Measurements from ENCODE around the gene FRMD4A. TPM values are rescaled to one million over a fixed set of nuclear protein-coding genes. Genes with fewer than 3 reads are reported as not detected.

Gene FRMD4A
- polyA plus RNA-seq, 1 of the 3 experiments (the other 2 are of a cell fraction), result 37.7 TPM

DNA sequence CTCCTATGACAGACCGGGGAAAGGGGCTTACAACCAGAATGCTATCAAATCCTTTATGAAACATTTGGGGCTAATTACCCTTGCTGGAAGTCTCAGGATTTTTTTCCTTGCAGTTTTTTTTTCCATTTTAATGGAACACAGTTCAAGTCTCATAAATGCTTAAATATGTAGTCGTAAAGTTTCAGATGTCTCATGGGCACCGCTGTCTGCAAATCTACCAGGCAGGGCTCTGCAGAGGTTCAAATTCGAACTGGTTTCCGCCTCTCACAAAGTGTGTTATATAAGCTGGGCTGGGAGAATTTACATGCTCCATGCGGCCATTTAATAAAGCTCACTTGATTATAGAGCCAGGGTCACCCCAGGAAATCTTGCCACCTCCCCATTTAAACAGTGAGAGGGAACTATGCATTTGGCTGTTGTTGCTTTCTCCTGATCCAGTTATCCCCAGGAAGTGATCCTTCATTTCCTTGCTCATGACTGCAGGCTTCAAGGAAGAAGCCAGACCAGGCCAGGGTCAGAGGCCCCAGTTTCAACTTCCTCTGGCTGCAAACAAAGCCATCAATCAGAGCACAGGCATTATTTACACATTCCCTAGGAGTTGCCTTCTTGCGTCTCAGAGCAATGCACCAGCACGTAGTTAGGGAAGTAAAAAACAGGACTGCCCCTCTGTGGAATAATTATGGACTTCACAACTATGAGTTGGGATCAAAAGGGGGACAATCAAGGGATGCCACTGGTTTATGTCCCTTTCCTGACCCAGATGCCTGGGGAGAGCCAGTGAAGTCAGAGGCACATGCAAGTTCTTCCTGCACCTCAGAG is 385.1 kb downstream of the FRMD4A start:
- peaks cover 18% of the 10 kb centered on the region for H3F3A ChIP-seq (replicated peaks; ENCODE audit: insufficient read depth)
- H3K4me3 ChIP-seq (ENCODE audit: low read depth in 2 of 2, low read length in 1 of 2), result no peak overlapping the region
- peaks cover 11% of the 10 kb centered on the region for H3K79me2 ChIP-seq (ENCODE audit: insufficient read depth)
- DNase-seq, result no peak
- no peak overlapping the region for H3K9ac ChIP-seq
- no peaks in the 10 kb centered on the region for H3K27me3 ChIP-seq (ENCODE audit: insufficient read depth)
- H4K20me1 ChIP-seq (ENCODE audit: insufficient read depth), result no peaks in the 10 kb centered on the region
- H3K27ac ChIP-seq (ENCODE audit: low read depth in 2 of 2, low read length in 1 of 2), result no peak overlapping the region
- POLR2A ChIA-PET, result no interaction called here
- peaks cover 5 to 11% of the 10 kb centered on the region in 2 experiments; a peak in 3 of 4 replicates for H3K4me1 ChIP-seq (ENCODE audit: control insufficient read depth in 1 of 2, insufficient read depth in 2 of 2, low read depth in 1 of 2, low read length in 1 of 2)
- H3K9me2 ChIP-seq, result no peaks in the 10 kb centered on the region
- TF ChIP-seq FOXM1 (IDR thresholded peaks at IDR 0.05; ENCODE audit: low read depth) (no peak), NFIC (IDR thresholded peaks at IDR 0.05; ENCODE audit: borderline replicate concordance) (no peak), YY1 (IDR thresholded peaks at IDR 0.05; ENCODE audit: low read depth) (no peak), EP300 (IDR thresholded peaks at IDR 0.05; ENCODE audit: borderline replicate concordance in 1 of 2, low read depth in 1 of 2, low read length in 1 of 2) (no peak), RAD21 (IDR thresholded peaks at IDR 0.05; ENCODE audit: low read length) (0 out of 2 replicates have a peak, but pooled peaks have one; percentile 5), SMC3 (IDR thresholded peaks at IDR 0.05; ENCODE audit: low read depth, low read length) (0 out of 2 replicates have a peak, but pooled peaks have one; percentile 10), POLR2AphosphoS5 (IDR thresholded peaks at IDR 0.05; ENCODE audit: low read depth, low read length) (no peak), RXRA (IDR thresholded peaks at IDR 0.05; ENCODE audit: borderline replicate concordance, low read depth) (no peak)
- TF ChIP-seq, protein P1, sequence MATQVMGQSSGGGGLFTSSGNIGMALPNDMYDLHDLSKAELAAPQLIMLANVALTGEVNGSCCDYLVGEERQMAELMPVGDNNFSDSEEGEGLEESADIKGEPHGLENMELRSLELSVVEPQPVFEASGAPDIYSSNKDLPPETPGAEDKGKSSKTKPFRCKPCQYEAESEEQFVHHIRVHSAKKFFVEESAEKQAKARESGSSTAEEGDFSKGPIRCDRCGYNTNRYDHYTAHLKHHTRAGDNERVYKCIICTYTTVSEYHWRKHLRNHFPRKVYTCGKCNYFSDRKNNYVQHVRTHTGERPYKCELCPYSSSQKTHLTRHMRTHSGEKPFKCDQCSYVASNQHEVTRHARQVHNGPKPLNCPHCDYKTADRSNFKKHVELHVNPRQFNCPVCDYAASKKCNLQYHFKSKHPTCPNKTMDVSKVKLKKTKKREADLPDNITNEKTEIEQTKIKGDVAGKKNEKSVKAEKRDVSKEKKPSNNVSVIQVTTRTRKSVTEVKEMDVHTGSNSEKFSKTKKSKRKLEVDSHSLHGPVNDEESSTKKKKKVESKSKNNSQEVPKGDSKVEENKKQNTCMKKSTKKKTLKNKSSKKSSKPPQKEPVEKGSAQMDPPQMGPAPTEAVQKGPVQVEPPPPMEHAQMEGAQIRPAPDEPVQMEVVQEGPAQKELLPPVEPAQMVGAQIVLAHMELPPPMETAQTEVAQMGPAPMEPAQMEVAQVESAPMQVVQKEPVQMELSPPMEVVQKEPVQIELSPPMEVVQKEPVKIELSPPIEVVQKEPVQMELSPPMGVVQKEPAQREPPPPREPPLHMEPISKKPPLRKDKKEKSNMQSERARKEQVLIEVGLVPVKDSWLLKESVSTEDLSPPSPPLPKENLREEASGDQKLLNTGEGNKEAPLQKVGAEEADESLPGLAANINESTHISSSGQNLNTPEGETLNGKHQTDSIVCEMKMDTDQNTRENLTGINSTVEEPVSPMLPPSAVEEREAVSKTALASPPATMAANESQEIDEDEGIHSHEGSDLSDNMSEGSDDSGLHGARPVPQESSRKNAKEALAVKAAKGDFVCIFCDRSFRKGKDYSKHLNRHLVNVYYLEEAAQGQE (IDR thresholded peaks at IDR 0.05; ENCODE audit: low read depth, low read length), result no peak
- TF ChIP-seq, protein P2, sequence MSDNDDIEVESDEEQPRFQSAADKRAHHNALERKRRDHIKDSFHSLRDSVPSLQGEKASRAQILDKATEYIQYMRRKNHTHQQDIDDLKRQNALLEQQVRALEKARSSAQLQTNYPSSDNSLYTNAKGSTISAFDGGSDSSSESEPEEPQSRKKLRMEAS (IDR thresholded peaks at IDR 0.05; ENCODE audit: low read depth), result no peak
- H3K9me3 ChIP-seq, result no peaks in the 10 kb centered on the region
- no peaks in the 10 kb centered on the region for H3K36me3 ChIP-seq (replicated peaks in 1 of 2; ENCODE audit: control insufficient read depth in 1 of 2, insufficient read depth in 2 of 2, low read length in 1 of 2)
- WGBS (ENCODE audit: low lambda C conversion rate), result 78% methylated on average over 8 of the region's 8 CpGs
- CTCF ChIA-PET, result interaction anchor here (0.6 kb wide), 1 partner anchor 260 kb away, joined by 3 read pairs; no protein-coding TSS in a partner anchor
- no peak overlapping the region for H3K4me2 ChIP-seq
- H2AFZ ChIP-seq (ENCODE audit: low read depth), result no peak overlapping the region

DNA sequence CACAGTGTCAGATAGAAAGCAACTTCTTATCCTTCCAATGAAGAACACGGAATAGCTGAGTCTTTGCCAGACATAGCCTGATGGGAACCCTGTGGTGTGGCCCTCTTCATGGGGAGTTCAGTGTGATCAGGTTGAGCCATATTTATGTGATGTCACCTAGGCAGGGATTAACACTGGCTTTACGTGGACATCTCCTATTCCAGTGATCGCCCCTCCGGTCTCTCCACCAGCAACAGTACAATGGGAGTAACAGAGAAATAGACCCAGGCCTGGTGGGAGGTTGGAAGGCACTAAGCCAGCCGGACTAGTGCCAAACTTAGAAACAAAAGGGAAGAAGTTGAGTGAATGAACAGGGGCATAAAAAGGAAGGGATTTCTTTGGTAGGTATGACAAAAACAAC is 385.9 kb downstream of the FRMD4A start:
- DNase-seq, result no peak
- Histone ChIP-seq H3K4me3 (ENCODE audit: low read depth in 2 of 2, low read length in 1 of 2) (no peak overlapping the region), H3K9me3 (no peaks in the 10 kb centered on the region), H3K9ac (no peak overlapping the region), H3K27ac (ENCODE audit: low read depth in 2 of 2, low read length in 1 of 2) (no peak overlapping the region), H3F3A (replicated peaks; ENCODE audit: insufficient read depth) (peaks cover 14% of the 10 kb centered on the region), H4K20me1 (ENCODE audit: insufficient read depth) (no peaks in the 10 kb centered on the region), H3K36me3 (replicated peaks in 1 of 2; ENCODE audit: control insufficient read depth in 1 of 2, insufficient read depth in 2 of 2, low read length in 1 of 2) (no peaks in the 10 kb centered on the region), H2AFZ (ENCODE audit: low read depth) (no peak overlapping the region), H3K9me2 (no peaks in the 10 kb centered on the region), H3K27me3 (ENCODE audit: insufficient read depth) (no peaks in the 10 kb centered on the region), H3K4me2 (no peak overlapping the region), H3K4me1 (ENCODE audit: control insufficient read depth in 1 of 2, insufficient read depth in 2 of 2, low read depth in 1 of 2, low read length in 1 of 2) (peaks cover 5 to 6% of the 10 kb centered on the region in 2 experiments; a peak in 3 of 4 replicates), H3K79me2 (ENCODE audit: insufficient read depth) (peaks cover 11% of the 10 kb centered on the region)
- ChIA-PET CTCF (no interaction called here), POLR2A (no interaction called here)
- WGBS (ENCODE audit: low lambda C conversion rate), result 91% methylated on average over 5 of the region's 5 CpGs
- no peak for TF ChIP-seq EP300 (IDR thresholded peaks at IDR 0.05; ENCODE audit: borderline replicate concordance in 1 of 2, low read depth in 1 of 2, low read length in 1 of 2)
- no peak for TF ChIP-seq MEF2A (IDR thresholded peaks at IDR 0.05; ENCODE audit: borderline replicate concordance, low read depth)
- no peak for TF ChIP-seq ELF1 (IDR thresholded peaks at IDR 0.05)
- no peak for TF ChIP-seq TAF1 (IDR thresholded peaks at IDR 0.05; ENCODE audit: borderline replicate concordance, low read depth, low read length)
- TF ChIP-seq, protein P3, sequence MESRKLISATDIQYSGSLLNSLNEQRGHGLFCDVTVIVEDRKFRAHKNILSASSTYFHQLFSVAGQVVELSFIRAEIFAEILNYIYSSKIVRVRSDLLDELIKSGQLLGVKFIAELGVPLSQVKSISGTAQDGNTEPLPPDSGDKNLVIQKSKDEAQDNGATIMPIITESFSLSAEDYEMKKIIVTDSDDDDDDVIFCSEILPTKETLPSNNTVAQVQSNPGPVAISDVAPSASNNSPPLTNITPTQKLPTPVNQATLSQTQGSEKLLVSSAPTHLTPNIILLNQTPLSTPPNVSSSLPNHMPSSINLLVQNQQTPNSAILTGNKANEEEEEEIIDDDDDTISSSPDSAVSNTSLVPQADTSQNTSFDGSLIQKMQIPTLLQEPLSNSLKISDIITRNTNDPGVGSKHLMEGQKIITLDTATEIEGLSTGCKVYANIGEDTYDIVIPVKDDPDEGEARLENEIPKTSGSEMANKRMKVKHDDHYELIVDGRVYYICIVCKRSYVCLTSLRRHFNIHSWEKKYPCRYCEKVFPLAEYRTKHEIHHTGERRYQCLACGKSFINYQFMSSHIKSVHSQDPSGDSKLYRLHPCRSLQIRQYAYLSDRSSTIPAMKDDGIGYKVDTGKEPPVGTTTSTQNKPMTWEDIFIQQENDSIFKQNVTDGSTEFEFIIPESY (IDR thresholded peaks at IDR 0.05; ENCODE audit: borderline replicate concordance, low read depth), result no peak
- no peak for TF ChIP-seq TEAD4 (IDR thresholded peaks at IDR 0.05; ENCODE audit: borderline replicate concordance, insufficient read depth)
- no peak for TF ChIP-seq NRF1 (IDR thresholded peaks at IDR 0.05; ENCODE audit: low read depth, low read length)
- TF ChIP-seq, protein P4, sequence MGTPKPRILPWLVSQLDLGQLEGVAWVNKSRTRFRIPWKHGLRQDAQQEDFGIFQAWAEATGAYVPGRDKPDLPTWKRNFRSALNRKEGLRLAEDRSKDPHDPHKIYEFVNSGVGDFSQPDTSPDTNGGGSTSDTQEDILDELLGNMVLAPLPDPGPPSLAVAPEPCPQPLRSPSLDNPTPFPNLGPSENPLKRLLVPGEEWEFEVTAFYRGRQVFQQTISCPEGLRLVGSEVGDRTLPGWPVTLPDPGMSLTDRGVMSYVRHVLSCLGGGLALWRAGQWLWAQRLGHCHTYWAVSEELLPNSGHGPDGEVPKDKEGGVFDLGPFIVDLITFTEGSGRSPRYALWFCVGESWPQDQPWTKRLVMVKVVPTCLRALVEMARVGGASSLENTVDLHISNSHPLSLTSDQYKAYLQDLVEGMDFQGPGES (IDR thresholded peaks at IDR 0.05; ENCODE audit: low read depth, low read length), result no peak
- TF ChIP-seq, protein P5, sequence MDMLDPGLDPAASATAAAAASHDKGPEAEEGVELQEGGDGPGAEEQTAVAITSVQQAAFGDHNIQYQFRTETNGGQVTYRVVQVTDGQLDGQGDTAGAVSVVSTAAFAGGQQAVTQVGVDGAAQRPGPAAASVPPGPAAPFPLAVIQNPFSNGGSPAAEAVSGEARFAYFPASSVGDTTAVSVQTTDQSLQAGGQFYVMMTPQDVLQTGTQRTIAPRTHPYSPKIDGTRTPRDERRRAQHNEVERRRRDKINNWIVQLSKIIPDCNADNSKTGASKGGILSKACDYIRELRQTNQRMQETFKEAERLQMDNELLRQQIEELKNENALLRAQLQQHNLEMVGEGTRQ (IDR thresholded peaks at IDR 0.05; ENCODE audit: borderline replicate concordance, low read depth, low read length), result no peak
- TF ChIP-seq SIN3A (IDR thresholded peaks at IDR 0.05; ENCODE audit: borderline replicate concordance, low read depth, low read length), result no peak
- no peak for TF ChIP-seq NFIC (IDR thresholded peaks at IDR 0.05; ENCODE audit: borderline replicate concordance)
